A549 (cell line): ENCODE data around the gene RALGDS. TPM values are rescaled to one million over a fixed set of nuclear protein-coding genes. Genes with fewer than 3 reads are reported as not detected.
A peak's percentile ranks its signal among the peaks of the same experiment; 100 is the strongest.

Source experiments
- ATAC-seq, 2 experiments: fragments of 200-7000 bp in 1 of 2; fragments of >200 bp in 1 of 2; cut with Nextera tagmentation in 1 of 2; cut with Tn5 transposase in 1 of 2; 3 replicates each; pipeline versions ENCODE4 v1.8.0 to v1.9.1; 2018 to 2020; ENCODE audit warnings: mild to moderate bottlenecking in 1 of 2, moderate library complexity in 1 of 2
- CTCF ChIA-PET: fragments of 300-600 bp; sonication (Branson Sonifier 250); formaldehyde crosslinking; extraction: SDS; loops from one replicate; lab custom pipeline; 2021; ENCODE audit warnings: antibody characterized with exemption, inconsistent platforms; lab: Yijun Ruan, JAX
- POLR2A ChIA-PET: fragments of 350-600 bp; formaldehyde crosslinking; extraction: SDS; loops from one replicate; lab custom pipeline; 2021; ENCODE audit warnings: antibody characterized with exemption, inconsistent platforms; lab: Yijun Ruan, JAX
- DNase-seq, 2 experiments: peaks; one replicate each; pipeline versions ENCODE4 v3.0.0 to v3.0.0-alpha.2; 2011 to 2016; ENCODE audit warnings: low read depth in 1 of 2, low spot score in 1 of 2
- FAIRE-seq: peaks from 2 replicates; lab custom pipeline; 2011; peaks lifted over from hg19 to GRCh38; lab: Jason Lieb, UNC
- H3K27ac ChIP-seq, 2 experiments: fragments of >200 bp; sonication (Bioruptor Twin); formaldehyde crosslinking; 3 replicates each; pipeline ENCODE4 v1.5.1; 2016 to 2017
- H3K4me1 ChIP-seq: fragments of >200 bp; sonication (Bioruptor Twin); formaldehyde crosslinking; 3 replicates; pipeline ENCODE4 v1.6.1; 2016
- H3K4me2 ChIP-seq: fragments of >200 bp; sonication (Bioruptor Twin); formaldehyde crosslinking; 3 replicates; pipeline ENCODE4 v1.6.1; 2016
- H3K4me3 ChIP-seq: fragments of >200 bp; sonication (Bioruptor Twin); formaldehyde crosslinking; 3 replicates; pipeline ENCODE4 v1.5.1; 2016
- H3K9me3 ChIP-seq: fragments of >200 bp; sonication (Bioruptor Twin); formaldehyde crosslinking; 3 replicates; pipeline ENCODE4 v1.6.1; 2016
- BHLHE40 ChIP-seq: IDR thresholded peaks from 2 replicates; pipeline ENCODE4 v1.6.1; 2012; ENCODE audit warnings: low read depth, low read length, inconsistent platforms
- ESRRA ChIP-seq: fragments of 150-350 bp; IDR thresholded peaks from 2 replicates; pipeline ENCODE4 v1.6.1; 2014; ENCODE audit warnings: mild to moderate bottlenecking, low read length, borderline replicate concordance
- FOSB ChIP-seq: fragments of 250-450 bp; sonication (Bioruptor Pico); IDR thresholded peaks from 2 replicates; pipeline ENCODE4 v1.5.0; 2020; ENCODE audit warnings: mild to moderate bottlenecking, moderate library complexity
- FOSL2 ChIP-seq, 2 experiments: fragments of 450-650 bp in 1 of 2; fragments of >200 bp in 1 of 2; sonication (Bioruptor Twin) in 1 of 2; formaldehyde crosslinking; IDR thresholded peaks; 2 replicates each; pipeline versions ENCODE4 v1.5.0 to v1.6.1; 2016 to 2020; ENCODE audit warnings: mild to moderate bottlenecking in 1 of 2, moderate library complexity in 1 of 2
- FOXS1 ChIP-seq: fragments of 250-450 bp; sonication (Bioruptor Pico); IDR thresholded peaks from 2 replicates; pipeline ENCODE4 v1.5.0; 2020; ENCODE audit warnings: mild to moderate bottlenecking, moderate library complexity
- HEYL ChIP-seq: fragments of 250-450 bp; sonication (Bioruptor Pico); IDR thresholded peaks from 2 replicates; pipeline ENCODE4 v1.8.0; 2021; ENCODE audit warnings: mild to moderate bottlenecking, moderate library complexity
- HOXA7 ChIP-seq: fragments of 250-450 bp; sonication (Bioruptor Pico); IDR thresholded peaks from 2 replicates; pipeline ENCODE4 v1.5.0; 2020; ENCODE audit warnings: mild to moderate bottlenecking, moderate library complexity
- KDM5A ChIP-seq: fragments of 200-600 bp; sonication (generic); IDR thresholded peaks from 2 replicates; pipeline ENCODE4 v1.6.1; 2016; ENCODE audit warnings: antibody characterized with exemption, mild to moderate bottlenecking
- MYC ChIP-seq: IDR thresholded peaks from 2 replicates; pipeline ENCODE4 v1.6.1; 2012; ENCODE audit warnings: mild to moderate bottlenecking, inconsistent platforms, low read length, improper control_type of control experiment, borderline replicate concordance
- NPAS2 ChIP-seq: fragments of 250-450 bp; sonication (Bioruptor Pico); IDR thresholded peaks from 2 replicates; pipeline ENCODE4 v1.8.0; 2022; ENCODE audit warnings: mild to moderate bottlenecking, moderate library complexity, borderline replicate concordance
- POLR2A ChIP-seq: IDR thresholded peaks from 2 replicates; pipeline ENCODE4 v1.6.1; 2012; ENCODE audit warnings: mild to moderate bottlenecking, low read length
- POLR2AphosphoS2 ChIP-seq: conservative IDR thresholded peaks from 2 replicates; pipeline ENCODE4 v1.6.1; 2012; ENCODE audit warnings: low read length, improper control_type of control experiment, inconsistent platforms
- RARB ChIP-seq: fragments of 250-450 bp; sonication (Bioruptor Pico); IDR thresholded peaks from 2 replicates; pipeline ENCODE4 v1.8.0; 2021; ENCODE audit warnings: mild to moderate bottlenecking, moderate library complexity
- RFX5 ChIP-seq: fragments of 450-650 bp; IDR thresholded peaks from 2 replicates; pipeline ENCODE4 v1.7.1; 2014; ENCODE audit warnings: antibody characterized with exemption, mild to moderate bottlenecking, moderate library complexity
- SMC3 ChIP-seq: fragments of >200 bp; sonication (Bioruptor Twin); formaldehyde crosslinking; IDR thresholded peaks from 3 replicates; pipeline ENCODE4 v1.6.1; 2018; ENCODE audit warnings: inconsistent platforms
- SREBF2 ChIP-seq: fragments of 450-650 bp; IDR thresholded peaks from 2 replicates; pipeline ENCODE4 v1.6.1; 2014; ENCODE audit warnings: mild to moderate bottlenecking, moderate library complexity
- ZFP36 ChIP-seq: fragments of 450-650 bp; IDR thresholded peaks from 2 replicates; pipeline ENCODE4 v1.6.1; 2014; ENCODE audit warnings: borderline replicate concordance; ENCODE audit not compliant: partially characterized antibody
- ZSCAN20 ChIP-seq: fragments of 250-450 bp; sonication (Bioruptor Pico); IDR thresholded peaks from 2 replicates; pipeline ENCODE4 v1.8.0; 2022; ENCODE audit warnings: mild to moderate bottlenecking, moderate library complexity
- WGBS: methylation state at CpG from one replicate; pipeline ENCODE4 v1.1.6; 2017; ENCODE audit errors: missing lambda C conversion rate; 5-methylcytosine and 5-hydroxymethylcytosine counted together
- polyA plus RNA-seq, 4 experiments: library from polyadenylated mRNA; depleted of rRNA in 3 of 4; stranded (reverse); fragments of >200 nt; fragmentation: RNase III in 1 of 4; extraction: RNeasy Plus Mini Kit Qiagen cat#74134 plus additional on column Dnase treatment in 1 of 4; gene quantifications; 2 replicates in 3 of 4; 3 replicates in 1 of 4; pipeline ENCODE4 v1.2.3, GENCODE V29; 2011 to 2017
- TF ChIP-seq, protein P1 (sequence below): fragments of 450-650 bp; IDR thresholded peaks from 2 replicates; pipeline ENCODE4 v1.6.1; 2014; ENCODE audit warnings: antibody characterized with exemption
- TF ChIP-seq, protein P2 (sequence below): IDR thresholded peaks from 2 replicates; pipeline ENCODE4 v1.6.1; 2012; ENCODE audit warnings: low read depth, borderline replicate concordance
- TF ChIP-seq, protein P3 (sequence below): fragments of 250-450 bp; sonication (Bioruptor Pico); IDR thresholded peaks from 2 replicates; pipeline ENCODE4 v1.5.0; 2021; ENCODE audit warnings: mild to moderate bottlenecking, moderate library complexity, borderline replicate concordance
- TF ChIP-seq, protein P4 (sequence below): fragments of 250-450 bp; sonication (Bioruptor Pico); IDR thresholded peaks from 2 replicates; pipeline ENCODE4 v1.5.0; 2020; ENCODE audit warnings: low read depth, mild to moderate bottlenecking, moderate library complexity

RALGDS gene
- polyA plus RNA-seq, 2 of the 4 experiments (the other 2 are of a cell fraction): 8.9 to 12.1 TPM

DNA sequence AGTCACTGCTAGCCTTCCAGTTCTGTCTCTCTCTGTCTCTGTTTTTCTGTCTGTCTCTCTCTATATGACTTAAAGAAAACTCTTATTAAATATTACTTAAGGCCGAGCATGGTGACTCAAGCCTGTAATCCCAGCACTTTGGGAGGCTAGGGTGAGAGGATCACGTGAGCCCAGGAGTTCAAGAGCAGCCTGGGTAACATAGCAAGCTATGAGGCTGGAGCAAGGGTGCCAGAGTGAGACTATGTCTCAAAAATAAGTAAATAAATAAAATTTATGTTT lies 44.4 kb upstream of the RALGDS start:
- FAIRE-seq (no peak), DNase-seq (no peak), ATAC-seq (no peak)
- no peak for TF ChIP-seq RARB (CRISPR knock-in tag)
- TF ChIP-seq, protein P1, sequence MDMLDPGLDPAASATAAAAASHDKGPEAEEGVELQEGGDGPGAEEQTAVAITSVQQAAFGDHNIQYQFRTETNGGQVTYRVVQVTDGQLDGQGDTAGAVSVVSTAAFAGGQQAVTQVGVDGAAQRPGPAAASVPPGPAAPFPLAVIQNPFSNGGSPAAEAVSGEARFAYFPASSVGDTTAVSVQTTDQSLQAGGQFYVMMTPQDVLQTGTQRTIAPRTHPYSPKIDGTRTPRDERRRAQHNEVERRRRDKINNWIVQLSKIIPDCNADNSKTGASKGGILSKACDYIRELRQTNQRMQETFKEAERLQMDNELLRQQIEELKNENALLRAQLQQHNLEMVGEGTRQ: 0 out of 2 replicates have a peak, but pooled peaks have one; percentile 12
- ChIA-PET CTCF (interaction anchor here (3.6 kb wide), 1 partner anchor 21 kb away, joined by 20 read pairs; no protein-coding TSS in a partner anchor), POLR2A (no interaction called here)
- H3K9me3 ChIP-seq: no peaks in the 10 kb centered on the region
- peak overlapping the region; percentile 69 to 86 for H3K27ac ChIP-seq
- peaks cover 46% of the 10 kb centered on the region for H3K4me1 ChIP-seq
- peak overlapping the region; percentile 75 for H3K4me2 ChIP-seq
- WGBS: 35% methylated on average over 2 of the region's 2 CpGs
- no peak overlapping the region for H3K4me3 ChIP-seq

DNA sequence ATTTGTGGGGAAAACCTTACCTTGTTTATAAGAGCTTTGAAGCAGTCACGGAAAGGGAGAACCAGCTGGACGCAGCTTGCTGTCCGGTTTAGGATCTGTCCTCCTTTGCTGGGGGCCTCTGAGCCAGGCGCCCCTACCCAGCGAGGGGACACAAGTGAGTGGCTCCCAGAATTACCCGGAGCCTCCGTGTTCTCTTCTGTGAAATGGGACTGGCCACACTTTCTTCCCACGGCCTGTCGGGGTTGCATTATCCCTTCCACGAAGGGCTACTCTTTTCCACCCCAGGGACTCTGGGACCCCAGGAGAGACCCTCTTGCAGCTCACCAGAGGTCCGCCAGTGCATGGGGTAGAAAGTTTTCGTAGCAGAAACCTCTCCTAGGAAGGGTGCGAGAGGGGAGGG lies 43.2 kb upstream of the RALGDS start:
- no peaks in the 10 kb centered on the region for H3K9me3 ChIP-seq
- TF ChIP-seq RARB (CRISPR knock-in tag) (no peak), SMC3 (no peak), FOXS1 (CRISPR knock-in tag) (no peak), BHLHE40 (no peak), ESRRA (no peak)
- H3K4me2 ChIP-seq: peak overlapping the region; percentile 75
- FAIRE-seq (no peak), ATAC-seq (no peak), DNase-seq (no peak)
- H3K4me1 ChIP-seq: peaks cover 44% of the 10 kb centered on the region
- CTCF ChIA-PET: interaction anchor here (1.2 kb wide), 1 partner anchor 278 kb away, joined by 3 read pairs; no protein-coding TSS in a partner anchor
- H3K27ac ChIP-seq: peak overlapping the region; percentile 69 to 86
- POLR2A ChIA-PET: no interaction called here
- WGBS: 77% methylated on average over 13 of the region's 13 CpGs
- peak overlapping the region; percentile 44 for H3K4me3 ChIP-seq

DNA sequence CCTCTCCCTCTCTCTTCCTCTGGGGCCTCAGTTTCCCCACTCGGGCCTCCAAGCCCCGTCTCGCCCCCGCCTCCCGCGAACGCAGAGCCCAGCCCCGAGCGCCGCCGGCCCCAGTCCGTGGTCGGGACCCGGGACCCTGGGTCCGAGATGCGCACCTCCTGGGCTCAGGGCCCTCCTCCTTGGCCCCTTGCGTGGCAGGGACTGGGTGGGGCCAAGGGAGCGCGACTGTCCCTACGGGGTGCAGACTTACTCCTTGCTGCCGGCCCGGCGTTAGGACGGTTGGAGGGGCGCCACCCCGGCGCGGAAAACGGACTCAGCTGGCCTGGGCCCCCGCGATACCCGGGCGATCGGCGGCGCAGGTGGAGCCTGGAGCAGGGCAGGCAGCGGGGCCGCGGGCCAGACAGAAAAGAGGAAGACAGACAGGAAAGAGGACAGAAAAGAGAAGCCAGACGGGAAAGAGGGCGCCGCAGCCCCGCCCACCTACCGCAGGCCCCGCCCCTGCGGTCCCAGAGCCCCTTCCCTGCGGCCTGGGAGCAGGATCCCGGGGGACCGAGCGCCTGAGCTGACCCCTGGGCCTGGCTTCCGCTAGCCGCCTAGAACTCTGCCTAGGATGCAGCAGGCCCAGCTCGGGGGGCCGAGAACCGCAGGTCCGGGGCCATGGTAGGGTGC lies 42.6 kb upstream of the RALGDS start, which contains the start of gene GBGT1:
Gene GBGT1 (minus strand): TSS at position 411 of the 669 bp plus-strand sequence. CDS start 1,502 bp downstream, outside the sequence.
- 44% methylated on average over 23 of the region's 56 CpGs for WGBS
- Histone ChIP-seq H3K27ac (peak within 1 kb of the TSS; percentile 69 to 86), H3K9me3 (no peaks in the 10 kb centered on the region), H3K4me1 (peaks cover 38% of the 10 kb centered on the region), H3K4me2 (peak within 1 kb of the TSS; percentile 75), H3K4me3 (peak within 1 kb of the TSS; percentile 44)
- CTCF ChIA-PET: interaction anchor here (1.2 kb wide), 1 partner anchor 279 kb away, joined by 3 read pairs; no protein-coding TSS in a partner anchor
- no peak for TF ChIP-seq FOXS1 (CRISPR knock-in tag)
- TF ChIP-seq RFX5: no peak
- TF ChIP-seq MYC: no peak
- TF ChIP-seq, protein P2, sequence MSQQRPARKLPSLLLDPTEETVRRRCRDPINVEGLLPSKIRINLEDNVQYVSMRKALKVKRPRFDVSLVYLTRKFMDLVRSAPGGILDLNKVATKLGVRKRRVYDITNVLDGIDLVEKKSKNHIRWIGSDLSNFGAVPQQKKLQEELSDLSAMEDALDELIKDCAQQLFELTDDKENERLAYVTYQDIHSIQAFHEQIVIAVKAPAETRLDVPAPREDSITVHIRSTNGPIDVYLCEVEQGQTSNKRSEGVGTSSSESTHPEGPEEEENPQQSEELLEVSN: no peak
- no peak for TF ChIP-seq NPAS2 (CRISPR knock-in tag)
- no peak for TF ChIP-seq ZFP36
- no peak; the same call in 1 of the 2 replicates for TF ChIP-seq POLR2A
- TF ChIP-seq, protein P3, sequence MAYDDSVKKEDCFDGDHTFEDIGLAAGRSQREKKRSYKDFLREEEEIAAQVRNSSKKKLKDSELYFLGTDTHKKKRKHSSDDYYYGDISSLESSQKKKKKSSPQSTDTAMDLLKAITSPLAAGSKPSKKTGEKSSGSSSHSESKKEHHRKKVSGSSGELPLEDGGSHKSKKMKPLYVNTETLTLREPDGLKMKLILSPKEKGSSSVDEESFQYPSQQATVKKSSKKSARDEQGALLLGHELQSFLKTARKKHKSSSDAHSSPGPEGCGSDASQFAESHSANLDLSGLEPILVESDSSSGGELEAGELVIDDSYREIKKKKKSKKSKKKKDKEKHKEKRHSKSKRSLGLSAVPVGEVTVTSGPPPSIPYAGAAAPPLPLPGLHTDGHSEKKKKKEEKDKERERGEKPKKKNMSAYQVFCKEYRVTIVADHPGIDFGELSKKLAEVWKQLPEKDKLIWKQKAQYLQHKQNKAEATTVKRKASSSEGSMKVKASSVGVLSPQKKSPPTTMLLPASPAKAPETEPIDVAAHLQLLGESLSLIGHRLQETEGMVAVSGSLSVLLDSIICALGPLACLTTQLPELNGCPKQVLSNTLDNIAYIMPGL (CRISPR knock-in tag): no peak
- ATAC-seq (peak; percentile 19 to 48; a peak in 3 of 6 replicates), FAIRE-seq (no peak), DNase-seq (peak in 1 of 2 experiments; percentile 35)
- POLR2A ChIA-PET: no interaction called here

DNA sequence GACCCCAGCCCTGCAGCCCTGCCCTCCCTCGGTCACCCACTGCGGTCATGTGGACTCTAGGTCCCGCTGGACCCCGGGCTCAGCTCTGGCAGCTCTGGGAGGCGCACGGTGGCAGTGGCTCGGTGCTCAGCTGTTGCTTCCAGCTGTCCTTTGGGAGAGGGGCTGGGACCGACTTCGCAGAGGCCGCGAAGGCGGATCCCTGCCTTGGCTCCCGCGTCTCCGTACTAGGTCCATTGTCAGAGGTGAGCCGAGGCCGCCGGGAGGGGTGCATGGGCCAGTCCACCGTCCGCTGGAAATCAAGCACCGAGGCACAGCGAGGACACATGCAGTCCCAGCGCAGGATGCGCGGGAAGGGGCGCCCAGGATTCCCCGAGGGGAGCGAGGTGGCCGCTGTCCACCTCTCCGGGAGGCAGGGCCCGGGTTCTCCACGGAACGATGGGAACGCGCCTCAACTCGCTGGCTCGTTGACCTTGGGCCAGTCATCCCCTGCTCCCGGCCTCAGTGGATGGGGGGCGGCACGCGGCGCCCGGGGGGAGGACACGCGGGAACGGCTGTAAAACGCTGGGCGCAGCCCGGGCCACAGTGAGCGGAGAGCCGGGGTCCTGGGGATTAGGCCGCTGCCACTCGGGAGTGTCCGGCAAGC lies 41.9 kb upstream of the RALGDS start:
- Histone ChIP-seq H3K4me2 (peak overlapping the region; percentile 75), H3K4me1 (peaks cover 32% of the 10 kb centered on the region), H3K9me3 (no peaks in the 10 kb centered on the region), H3K4me3 (peak overlapping the region; percentile 44; the same call in 2 of the 3 replicates), H3K27ac (peak overlapping the region; percentile 69 to 86; a peak in 5 of 6 replicates)
- POLR2A ChIA-PET: no interaction called here
- ATAC-seq (no peak), FAIRE-seq (no peak), DNase-seq (no peak)
- WGBS: 93% methylated on average over 26 of the region's 54 CpGs
- CTCF ChIA-PET: interaction anchor here (2.0 to 39.2 kb wide), 3 partner anchors 12 to 55 kb away, joined by 6 to 1284 read pairs (median 10); partner anchors contain the start of gene RALGDS
- no peak for TF ChIP-seq HEYL
- no peak for TF ChIP-seq FOSL2 (IDR thresholded peaks at IDR 0.05)
- no peak for TF ChIP-seq FOSL2 (CRISPR knock-in tag; IDR thresholded peaks at IDR 0.05)
- no peak for TF ChIP-seq HOXA7 (CRISPR knock-in tag)
- no peak for TF ChIP-seq POLR2AphosphoS2
- no peak for TF ChIP-seq ZSCAN20 (CRISPR knock-in tag)
- TF ChIP-seq, protein P1: no peak
- no peak for TF ChIP-seq FOSB (CRISPR knock-in tag)
- no peak for TF ChIP-seq KDM5A
- no peak for TF ChIP-seq ESRRA
- no peak for TF ChIP-seq POLR2A
- TF ChIP-seq, protein P4, sequence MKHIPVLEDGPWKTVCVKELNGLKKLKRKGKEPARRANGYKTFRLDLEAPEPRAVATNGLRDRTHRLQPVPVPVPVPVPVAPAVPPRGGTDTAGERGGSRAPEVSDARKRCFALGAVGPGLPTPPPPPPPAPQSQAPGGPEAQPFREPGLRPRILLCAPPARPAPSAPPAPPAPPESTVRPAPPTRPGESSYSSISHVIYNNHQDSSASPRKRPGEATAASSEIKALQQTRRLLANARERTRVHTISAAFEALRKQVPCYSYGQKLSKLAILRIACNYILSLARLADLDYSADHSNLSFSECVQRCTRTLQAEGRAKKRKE (CRISPR knock-in tag): no peak
- TF ChIP-seq SREBF2: no peak
